GM19328 (cell line): Measurements from ENCODE around the gene SERINC5.
"Not testable (repeated sequence)": the region's sequence is repeated elsewhere in the genome, so short reads cannot be mapped to it uniquely, and the experiment has no call there.

Source experiments
- ATAC-seq: cut with Tn5 transposase; IDR thresholded peaks from one replicate; pipeline ENCODE4 v1.9.1; 2021; ENCODE audit warnings: mild to moderate bottlenecking, moderate library complexity; ENCODE audit not compliant: unreplicated experiment

The SERINC5 gene

DNA sequence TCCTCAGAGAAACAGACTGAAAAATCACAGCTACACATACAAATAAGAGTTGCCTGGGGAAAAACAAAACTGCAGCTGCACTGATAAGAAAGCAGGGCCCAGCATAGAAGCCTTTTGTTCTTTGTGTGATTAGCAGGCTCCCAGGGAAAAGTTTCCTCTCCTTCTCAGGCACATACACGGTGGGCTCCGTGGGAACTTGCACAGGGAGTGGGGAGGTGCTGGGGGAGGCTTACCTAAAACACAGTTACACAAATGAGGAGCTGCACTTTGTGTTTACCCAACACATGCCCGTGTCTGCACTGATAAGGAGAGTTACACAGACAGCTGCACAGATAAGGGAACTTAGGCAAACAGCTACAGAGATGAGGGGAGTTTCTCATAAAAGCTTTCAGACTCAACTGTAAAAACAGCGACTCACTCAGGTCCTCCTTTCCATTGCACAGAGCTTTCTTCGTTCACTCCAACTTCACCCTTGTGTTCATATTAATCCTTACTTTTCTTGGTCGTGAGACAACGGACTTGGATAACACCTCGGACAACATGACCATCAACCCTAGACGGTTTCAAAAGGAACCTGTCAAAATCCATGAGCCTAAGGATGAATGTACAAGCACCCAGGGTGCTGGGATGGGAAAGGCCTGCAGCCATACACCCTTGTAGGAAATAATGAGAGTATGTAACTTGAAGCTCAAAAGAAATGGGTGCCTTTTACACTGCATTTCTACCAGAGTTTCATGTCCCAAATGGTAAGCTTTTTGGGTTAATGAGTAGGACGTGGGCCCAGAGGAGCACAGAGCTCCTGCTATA lies 50.8 kb downstream of the SERINC5 start:
- no peak for ATAC-seq

DNA sequence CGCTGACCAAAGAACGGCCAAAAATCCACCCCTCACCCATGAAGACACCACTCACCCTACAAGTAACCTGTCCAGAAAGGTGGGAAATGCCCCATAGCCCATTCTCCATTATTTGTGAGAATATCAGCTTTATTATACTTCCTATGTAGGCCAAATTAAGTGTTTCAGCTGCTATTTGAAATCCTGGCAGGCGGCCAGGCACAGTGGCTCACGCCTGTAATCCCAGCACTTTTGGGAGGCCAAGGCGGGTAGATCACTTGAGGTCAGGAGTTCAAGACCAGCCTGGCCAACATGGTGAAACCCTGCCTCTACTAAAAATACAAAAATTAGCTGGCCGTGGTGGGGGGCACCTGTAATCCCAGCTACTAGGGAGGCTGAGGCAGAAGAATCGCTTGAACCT lies 54.1 kb downstream of the SERINC5 start:
- not testable (repeated sequence) for ATAC-seq

DNA sequence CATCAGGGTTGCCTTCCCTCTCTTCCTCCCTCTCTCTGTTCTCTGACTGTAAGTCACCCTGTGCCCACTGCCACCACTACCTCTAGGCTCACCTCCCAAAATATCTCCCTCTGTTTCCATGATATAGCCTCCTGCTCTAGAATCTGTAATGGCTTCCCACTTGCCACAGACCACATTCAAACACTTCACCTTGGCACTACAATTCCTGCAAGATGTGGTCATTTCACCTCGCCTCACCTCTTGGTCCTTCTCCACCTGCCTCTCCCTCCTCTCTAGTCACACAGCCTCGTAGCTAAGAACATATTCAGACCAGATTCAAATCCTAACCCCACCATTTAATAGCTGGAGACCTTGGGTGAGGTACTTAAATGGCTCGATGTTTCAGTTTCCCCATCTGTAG lies 56.9 kb downstream of the SERINC5 start:
- ATAC-seq, result no peak

DNA sequence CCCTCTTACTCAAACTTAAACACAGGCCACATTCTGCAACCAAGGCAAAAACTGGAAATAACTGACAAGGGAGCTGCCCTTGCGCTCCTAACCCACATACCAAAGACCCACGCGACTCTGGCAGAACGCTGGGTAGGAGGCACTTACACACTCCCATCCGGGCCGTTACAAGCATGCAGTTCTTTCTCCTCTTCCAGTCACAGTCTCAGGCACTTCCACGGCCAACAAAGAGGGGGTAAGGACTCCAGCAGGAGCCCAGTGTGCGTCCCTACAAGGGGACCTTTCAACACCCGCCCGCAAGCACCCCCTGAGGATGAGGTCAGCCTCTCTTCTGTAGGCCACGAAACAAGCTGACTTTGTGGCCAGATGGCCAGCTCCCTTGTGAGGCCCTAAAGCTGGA lies 57.4 kb downstream of the SERINC5 start:
- ATAC-seq, result no peak

DNA sequence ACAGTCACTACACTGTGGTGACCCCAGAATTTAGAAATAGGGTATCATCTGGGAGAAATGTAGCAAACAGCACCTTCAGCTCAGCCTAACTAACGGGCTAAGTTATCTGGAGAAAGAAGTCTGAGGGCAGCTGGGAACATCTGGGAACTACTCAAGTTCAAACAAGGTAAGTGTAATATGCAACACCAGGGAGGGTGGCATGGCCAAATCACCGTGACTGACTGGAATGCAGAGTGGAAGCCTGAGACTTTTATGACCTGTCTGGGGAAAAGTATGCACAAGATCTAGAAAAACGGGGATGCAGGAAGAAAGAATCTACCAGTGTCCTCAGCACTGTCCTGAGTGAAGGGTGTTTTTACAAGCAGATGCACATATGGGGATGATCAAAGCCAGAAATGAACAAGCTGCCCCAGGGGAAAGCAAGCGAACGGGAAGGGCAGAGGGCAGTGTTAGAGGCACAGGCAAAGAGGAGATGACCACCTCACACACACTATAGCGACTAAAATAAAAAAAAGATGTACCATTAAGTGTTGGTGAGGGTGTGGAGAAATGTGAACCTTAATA lies 59.9 kb downstream of the SERINC5 start:
- no peak for ATAC-seq

DNA sequence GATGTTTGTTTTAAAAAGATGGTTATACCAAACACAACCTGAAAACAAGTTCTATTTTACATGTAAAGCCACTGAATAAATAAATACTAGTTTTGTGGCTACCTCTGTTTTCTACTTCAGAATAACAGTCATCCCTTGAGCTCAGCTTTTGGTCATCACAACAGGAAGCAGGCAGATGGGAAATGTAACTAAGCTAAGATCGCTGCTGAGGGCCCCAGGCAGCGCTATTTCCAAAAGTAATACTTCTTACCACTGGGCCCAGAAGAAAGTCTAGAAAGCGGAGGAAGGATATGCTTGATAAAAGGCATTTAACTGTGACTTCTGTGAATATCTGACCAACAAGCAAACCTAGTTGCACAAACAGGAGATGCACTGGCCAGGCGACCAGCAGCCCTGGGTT lies 61.4 kb downstream of the SERINC5 start:
- ATAC-seq, result no peak

DNA sequence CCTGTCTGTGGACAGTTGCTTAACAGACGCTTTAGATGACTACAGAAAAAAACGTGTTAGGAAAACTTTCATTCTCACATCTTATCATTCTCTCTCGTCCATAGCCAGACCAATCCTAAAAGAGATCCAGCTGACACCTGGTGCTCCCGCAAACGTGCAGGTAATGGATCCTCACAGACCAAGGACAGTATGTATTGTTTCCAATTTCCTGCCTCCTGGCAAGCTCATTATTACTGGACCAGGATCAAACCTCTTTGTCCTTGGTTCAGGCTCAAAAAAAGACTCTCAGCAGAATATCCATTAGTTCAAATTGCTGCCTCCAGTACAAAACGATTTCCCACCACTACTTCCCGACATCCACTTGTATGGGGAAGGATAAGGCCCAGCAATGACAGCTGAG lies 62.4 kb downstream of the SERINC5 start:
- no peak for ATAC-seq

DNA sequence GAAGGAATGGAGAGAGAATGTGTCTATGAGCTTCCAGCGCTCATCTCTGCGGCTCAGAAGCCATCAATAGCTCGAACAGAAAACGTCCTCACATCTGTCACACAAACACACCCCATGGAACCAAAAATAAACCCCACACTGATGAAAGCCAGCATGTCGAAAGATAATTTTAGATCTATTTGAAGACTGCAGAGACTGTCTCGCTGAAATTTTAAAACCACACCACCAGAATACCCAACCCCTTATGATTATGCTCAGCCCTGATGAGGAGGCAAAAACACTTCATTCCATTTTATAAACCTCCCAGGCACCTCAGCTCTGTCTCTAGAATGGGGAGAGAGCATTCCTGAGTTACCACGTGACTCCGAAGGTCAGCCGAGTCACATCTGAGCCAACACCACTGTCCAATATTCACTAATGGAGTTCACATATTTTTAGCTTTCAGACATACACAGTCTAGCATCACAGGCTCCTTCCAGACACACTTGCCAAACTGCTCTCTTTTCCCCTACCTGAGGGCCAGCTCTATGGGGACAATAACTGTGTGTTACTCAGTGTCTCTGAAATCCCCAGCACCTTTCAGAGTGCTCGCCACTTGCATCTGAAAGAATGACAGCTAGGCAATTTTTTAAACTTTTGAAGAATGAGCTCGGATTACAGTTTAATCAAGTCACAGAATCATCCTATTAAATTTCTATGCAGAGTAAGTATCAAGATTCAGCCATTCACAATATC lies 63.2 kb downstream of the SERINC5 start:
- no peak for ATAC-seq

DNA sequence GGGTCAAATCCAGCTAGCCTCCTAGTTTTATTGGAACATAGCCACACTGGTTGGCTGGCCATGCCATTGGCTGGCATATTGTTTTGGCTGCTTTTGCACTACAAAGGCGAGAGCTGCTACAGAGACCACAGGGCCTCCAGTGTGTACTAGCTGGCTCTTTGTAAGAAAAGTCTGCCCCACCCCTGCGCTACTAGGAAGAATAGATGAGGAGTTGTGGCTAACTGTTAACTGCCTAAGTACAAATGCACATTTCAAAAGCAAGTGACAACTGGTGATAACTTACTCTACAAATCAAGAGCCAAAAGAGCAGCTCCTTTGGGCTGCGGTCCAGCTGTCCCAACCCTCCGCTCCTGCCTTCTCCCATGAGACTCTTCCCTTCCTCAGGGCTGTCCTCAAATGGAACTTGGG lies 63.9 kb downstream of the SERINC5 start:
- no peak for ATAC-seq

DNA sequence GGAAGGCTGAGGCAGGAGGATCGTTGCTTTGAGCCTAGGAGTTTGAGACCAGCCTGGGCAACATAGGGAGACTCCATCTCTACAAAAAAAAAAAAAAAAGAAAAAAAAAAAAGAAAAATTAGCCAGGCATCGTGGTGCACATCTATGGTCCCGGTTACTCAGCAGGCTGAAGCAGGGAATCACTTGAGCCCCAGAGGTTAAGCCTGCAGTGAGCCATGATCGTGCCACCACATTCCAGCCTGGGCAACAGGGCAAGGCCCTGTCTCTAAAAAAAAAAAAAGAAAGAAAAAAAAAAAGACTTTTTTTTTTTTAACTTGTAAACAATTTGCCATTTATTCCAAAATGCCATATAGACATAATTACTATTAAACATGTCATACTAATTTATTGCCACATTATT lies 64.5 kb downstream of the SERINC5 start:
- ATAC-seq, result no peak

DNA sequence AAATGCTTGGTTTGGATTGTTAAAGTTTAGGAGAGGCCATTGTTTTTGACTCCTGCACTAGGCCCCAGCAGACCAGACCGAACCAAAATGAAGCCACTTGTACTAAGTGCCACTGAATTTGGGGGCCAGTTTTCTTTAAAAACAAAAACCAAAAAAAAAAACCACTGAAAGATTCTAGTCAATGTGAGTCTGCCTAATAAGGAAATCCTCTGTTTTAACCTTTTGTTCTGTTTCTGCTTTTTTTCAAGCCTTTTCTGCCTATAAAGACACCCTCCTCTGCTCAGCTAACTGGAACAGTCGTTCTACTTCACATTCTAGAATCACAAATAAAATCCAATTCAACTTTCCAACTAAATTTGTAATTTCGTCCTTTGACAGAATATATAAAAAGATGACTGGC lies 64.9 kb downstream of the SERINC5 start:
- ATAC-seq, result no peak

DNA sequence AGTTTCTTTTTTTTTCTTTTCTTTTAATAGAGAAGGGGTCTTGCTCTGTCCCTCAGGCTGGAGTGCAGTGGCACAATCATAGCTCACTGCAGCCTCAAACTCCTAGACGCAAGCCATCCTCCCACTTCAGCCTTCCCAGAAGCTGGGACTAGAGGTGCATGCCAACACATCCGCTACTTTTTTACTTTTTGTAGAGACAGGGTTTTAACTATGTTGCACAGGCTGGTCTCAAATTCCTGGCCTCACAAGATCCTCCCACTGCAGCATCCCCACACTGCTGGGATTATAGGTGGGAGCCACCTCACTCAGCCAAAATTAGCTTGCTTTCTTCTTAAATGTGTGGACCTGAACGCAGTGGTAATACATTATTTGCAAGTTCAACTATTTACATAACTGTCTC lies 66.1 kb downstream of the SERINC5 start:
- no peak for ATAC-seq

DNA sequence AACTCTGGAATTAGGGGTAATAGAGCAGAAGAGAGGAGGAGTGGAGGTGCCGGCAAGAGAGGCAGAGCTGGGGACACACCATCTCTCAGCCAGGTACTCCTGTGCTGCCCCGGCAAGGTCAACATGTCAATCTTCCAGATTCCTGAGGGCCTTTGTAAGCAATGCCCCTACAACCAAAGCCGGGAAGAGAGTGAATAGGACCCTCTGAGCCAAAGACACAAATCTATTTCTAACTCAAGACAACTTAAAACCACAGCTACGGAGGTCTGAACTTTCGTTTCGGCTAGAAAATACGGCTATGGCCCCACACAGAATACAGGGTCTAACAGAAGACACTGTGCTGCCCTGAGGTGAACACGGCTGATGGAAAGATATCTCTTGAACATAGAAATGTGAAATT lies 66.6 kb downstream of the SERINC5 start:
- no peak for ATAC-seq

DNA sequence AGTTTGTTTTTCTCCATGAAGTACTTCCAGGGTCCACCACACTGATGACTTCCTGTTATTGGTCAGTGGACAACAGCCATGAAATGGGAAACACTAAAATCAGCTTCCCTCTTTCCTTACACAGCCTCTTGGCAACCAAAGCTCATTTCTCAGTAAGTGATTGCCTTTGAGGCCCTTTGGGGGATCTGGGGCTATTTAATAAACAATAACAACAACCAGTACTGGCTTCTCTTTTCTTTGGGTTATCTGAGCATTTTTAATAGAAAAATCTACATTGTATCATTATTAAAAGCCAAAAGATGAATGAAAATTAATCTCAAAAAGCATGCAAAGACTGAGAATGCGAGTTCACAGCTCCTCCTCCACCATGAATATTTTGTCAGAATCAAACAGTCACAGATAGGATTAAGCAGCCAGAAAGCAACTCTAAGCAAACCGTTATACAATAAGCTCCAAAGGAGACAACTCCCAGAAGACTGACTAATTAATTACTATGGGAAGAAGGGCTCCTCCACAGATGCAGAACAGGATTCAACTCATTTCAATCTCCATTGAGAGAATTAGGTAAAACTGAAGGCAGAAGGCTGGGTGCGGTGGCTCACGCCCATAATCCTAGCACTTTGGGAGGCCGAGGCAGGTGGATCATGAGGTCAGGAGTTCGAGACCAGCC lies 68.3 kb downstream of the SERINC5 start:
- no peak for ATAC-seq

DNA sequence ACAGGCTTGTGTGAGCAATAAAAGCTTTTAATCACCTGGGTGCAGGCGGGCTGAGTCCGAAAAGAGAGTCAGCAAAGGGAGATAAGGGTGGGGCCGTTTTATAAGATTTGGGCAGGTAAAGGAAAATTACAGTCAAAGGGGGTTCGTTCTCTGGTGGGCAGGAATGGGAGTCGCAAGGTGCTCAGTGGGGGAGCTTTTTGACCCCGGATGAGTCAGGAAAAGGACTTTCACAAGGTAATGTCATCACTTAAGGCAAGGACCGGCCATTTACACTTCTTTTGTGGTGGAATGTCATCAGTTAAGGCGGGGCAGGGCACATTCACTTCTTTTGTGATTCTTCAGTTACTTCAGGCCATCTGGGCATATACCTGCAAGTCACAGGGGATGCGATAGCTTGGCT lies 70.3 kb downstream of the SERINC5 start:
- ATAC-seq, result not testable (repeated sequence)

DNA sequence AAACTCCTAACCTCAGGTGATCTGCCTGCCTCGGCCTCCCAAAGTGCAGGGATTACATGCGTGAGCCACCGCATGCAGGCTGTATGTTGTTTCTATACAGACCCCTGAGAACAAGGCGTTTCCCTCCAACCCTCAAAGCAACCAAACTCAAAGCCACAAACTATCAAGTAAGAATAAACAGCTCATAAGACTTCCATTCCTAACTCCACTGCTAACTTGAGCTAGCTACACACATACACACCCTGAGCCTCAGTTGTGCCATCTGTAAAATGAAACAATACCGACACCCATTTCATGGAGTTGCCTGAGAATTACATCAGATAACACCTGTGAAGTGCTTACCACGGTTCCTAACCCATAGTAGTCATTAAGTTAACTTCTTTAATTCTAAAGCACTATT lies 70.8 kb downstream of the SERINC5 start:
- no peak for ATAC-seq

DNA sequence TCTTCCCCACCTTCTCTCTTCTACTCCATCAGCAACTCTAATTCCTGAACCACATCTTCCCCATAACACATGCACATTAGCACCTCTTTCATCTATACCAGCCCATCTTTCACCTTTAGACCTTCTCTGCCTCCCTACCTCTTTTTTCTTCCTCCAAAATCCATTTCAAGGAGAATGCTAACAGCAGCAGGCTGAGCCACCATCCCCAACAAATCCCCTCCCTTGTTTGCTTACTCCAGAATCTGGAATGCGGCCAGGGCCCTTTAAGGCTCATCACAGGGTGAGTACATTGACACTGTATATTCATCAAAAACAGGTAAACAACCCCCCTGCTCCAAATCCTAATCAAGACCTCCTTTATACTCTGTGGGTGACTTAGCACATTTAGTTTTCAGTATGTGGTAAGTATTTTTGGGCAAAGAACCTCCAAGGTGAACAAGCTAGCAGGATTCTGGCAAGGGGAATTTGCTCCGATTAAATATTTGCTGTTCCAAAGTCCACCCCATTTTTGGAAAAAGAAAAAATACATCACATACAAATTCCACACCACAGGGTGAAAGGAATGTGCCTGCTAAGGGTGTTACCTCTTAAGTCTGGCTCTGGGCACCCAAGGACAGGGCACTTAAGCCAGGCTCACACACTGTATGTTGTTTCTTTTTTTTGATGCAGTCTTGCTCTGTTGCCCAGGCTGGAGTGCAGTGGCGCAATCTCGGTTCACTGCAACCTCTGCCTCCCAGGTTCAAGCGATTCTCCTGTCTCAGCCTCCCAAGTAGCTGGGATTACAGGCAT lies 71.4 kb downstream of the SERINC5 start:
- no peak for ATAC-seq

DNA sequence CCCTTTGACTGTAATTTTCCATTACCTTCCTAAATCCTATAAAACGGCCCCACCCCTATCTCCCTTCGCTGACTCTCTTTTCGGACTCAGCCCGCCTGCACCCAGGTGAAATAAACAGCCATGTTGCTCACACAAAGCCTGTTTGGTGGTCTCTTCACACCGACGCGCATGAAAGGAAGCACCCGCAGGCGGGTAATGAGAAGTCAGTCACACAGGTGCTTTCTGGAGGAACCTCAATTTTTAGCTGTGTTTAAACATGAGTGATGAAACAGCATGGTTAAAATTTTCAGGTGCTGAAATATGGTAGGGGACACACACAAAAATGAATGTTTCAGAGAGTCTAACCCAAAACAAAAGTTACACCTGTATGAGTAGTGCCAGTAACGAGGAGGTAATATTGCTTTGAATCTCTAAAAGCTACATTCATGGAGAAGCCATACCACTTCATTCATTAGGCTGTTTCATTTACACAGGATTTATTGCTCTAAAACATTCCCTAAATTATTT lies 72.1 kb downstream of the SERINC5 start:
- not testable (repeated sequence) for ATAC-seq

DNA sequence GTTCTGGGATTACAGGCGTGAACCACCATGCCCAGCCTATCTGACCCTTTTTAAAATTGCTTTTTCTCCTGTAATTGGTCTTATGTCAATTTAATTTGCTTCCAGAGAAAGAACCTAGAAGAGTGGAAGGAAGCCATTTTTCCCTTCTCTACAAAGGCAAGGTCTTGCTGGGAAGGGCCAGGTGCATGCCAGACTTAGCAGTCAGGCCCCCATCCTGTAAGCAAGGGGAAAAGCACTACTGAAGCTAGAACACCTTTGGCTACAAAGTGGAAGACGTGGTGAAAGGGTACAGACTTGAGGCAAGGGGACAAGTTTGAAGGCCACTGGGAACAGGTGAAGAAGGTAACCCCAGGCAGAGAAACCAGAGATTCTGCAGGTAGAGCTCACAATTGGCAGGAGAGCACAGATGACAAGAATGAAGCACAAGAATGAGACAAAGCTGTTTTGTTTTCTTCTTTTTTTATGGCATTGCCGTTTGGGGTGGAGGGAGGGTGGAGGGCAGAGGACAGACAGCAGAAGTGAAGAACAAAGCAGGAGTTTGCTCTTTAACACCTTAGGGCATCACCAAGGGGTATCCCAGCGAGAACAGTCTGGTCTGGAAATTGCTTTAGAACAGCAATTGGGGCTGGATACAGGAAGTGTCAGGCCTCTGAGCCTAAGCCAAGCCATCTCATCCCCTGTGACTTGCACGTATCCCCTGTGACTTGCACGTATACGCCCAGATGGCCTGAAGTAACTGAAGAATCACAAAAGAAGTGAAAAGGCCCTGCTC lies 72.9 kb downstream of the SERINC5 start:
- ATAC-seq, result no peak
